ENCODE measurements around the gene ATF6.

ATF6 gene

GRCh38 chr1:161855260-161855659, 89.1 kb downstream of the ATF6 start:
- Histone ChIP-seq H3K79me2 (ENCODE audit: control insufficient read depth, insufficient read depth, low read length, unreplicated experiment) (no peaks in the 10 kb centered on the region), H3K4me1 (ENCODE audit: control insufficient read depth, insufficient read depth, low read length, unreplicated experiment) (no peaks in the 10 kb centered on the region), H2AFZ (ENCODE audit: low read length, unreplicated experiment) (no peak overlapping the region), H3K27me3 (ENCODE audit: insufficient read depth, low read length) (no peaks in the 10 kb centered on the region), H3K27ac (ENCODE audit: low read depth, low read length) (no peak overlapping the region), H3K4me3 (ENCODE audit: low read depth, low read length) (no peak overlapping the region), H3K36me3 (ENCODE audit: insufficient read depth, low read length) (peaks cover 20% of the 10 kb centered on the region)

- no peaks in the 10 kb centered on the region for H3K4me1 ChIP-seq (ENCODE audit: control insufficient read depth, insufficient read depth, low read length, unreplicated experiment)
- no peak overlapping the region for H3K4me3 ChIP-seq (ENCODE audit: low read depth, low read length)
- H3K79me2 ChIP-seq (ENCODE audit: control insufficient read depth, insufficient read depth, low read length, unreplicated experiment) = no peaks in the 10 kb centered on the region
- H3K27me3 ChIP-seq (ENCODE audit: insufficient read depth, low read length) = no peaks in the 10 kb centered on the region
- H3K27ac ChIP-seq (ENCODE audit: low read depth, low read length) = no peak overlapping the region
- no peak overlapping the region for H2AFZ ChIP-seq (ENCODE audit: low read length, unreplicated experiment)
- peaks cover 6% of the 10 kb centered on the region for H3K36me3 ChIP-seq (ENCODE audit: insufficient read depth, low read length)
Observed at GRCh38 chr1:161858271-161858670, 92.2 kb downstream of the ATF6 start.

- H3K27me3 ChIP-seq (ENCODE audit: insufficient read depth, low read length) = no peaks in the 10 kb centered on the region
- H3K36me3 ChIP-seq (ENCODE audit: insufficient read depth, low read length) = no peaks in the 10 kb centered on the region; the same call in 1 of the 2 replicates
- no peak overlapping the region for H3K27ac ChIP-seq (ENCODE audit: low read depth, low read length)
- no peak overlapping the region for H3K4me3 ChIP-seq (ENCODE audit: low read depth, low read length)
- H2AFZ ChIP-seq (ENCODE audit: low read length, unreplicated experiment) = no peak overlapping the region
- no peaks in the 10 kb centered on the region for H3K79me2 ChIP-seq (ENCODE audit: control insufficient read depth, insufficient read depth, low read length, unreplicated experiment)
- H3K4me1 ChIP-seq (ENCODE audit: control insufficient read depth, insufficient read depth, low read length, unreplicated experiment) = no peaks in the 10 kb centered on the region
Observed at GRCh38 chr1:161863549-161863948, 97.4 kb downstream of the ATF6 start.

GRCh38 chr1:161864577-161864976, 98.5 kb downstream of the ATF6 start:
- no peaks in the 10 kb centered on the region for H3K27me3 ChIP-seq (ENCODE audit: insufficient read depth, low read length)
- H3K4me1 ChIP-seq (ENCODE audit: control insufficient read depth, insufficient read depth, low read length, unreplicated experiment) = no peaks in the 10 kb centered on the region
- no peak overlapping the region for H2AFZ ChIP-seq (ENCODE audit: low read length, unreplicated experiment)
- no peaks in the 10 kb centered on the region; the same call in 1 of the 2 replicates for H3K36me3 ChIP-seq (ENCODE audit: insufficient read depth, low read length)
- no peak overlapping the region for H3K4me3 ChIP-seq (ENCODE audit: low read depth, low read length)
- no peaks in the 10 kb centered on the region for H3K79me2 ChIP-seq (ENCODE audit: control insufficient read depth, insufficient read depth, low read length, unreplicated experiment)
- no peak overlapping the region for H3K27ac ChIP-seq (ENCODE audit: low read depth, low read length)

GRCh38 chr1:161866241-161866640, 100.1 kb downstream of the ATF6 start:
- Histone ChIP-seq H3K36me3 (ENCODE audit: insufficient read depth, low read length) (no peaks in the 10 kb centered on the region; the same call in 1 of the 2 replicates), H3K4me1 (ENCODE audit: control insufficient read depth, insufficient read depth, low read length, unreplicated experiment) (no peaks in the 10 kb centered on the region), H3K79me2 (ENCODE audit: control insufficient read depth, insufficient read depth, low read length, unreplicated experiment) (no peaks in the 10 kb centered on the region), H3K4me3 (ENCODE audit: low read depth, low read length) (no peak overlapping the region), H2AFZ (ENCODE audit: low read length, unreplicated experiment) (no peak overlapping the region), H3K27me3 (ENCODE audit: insufficient read depth, low read length) (no peaks in the 10 kb centered on the region), H3K27ac (ENCODE audit: low read depth, low read length) (no peak overlapping the region)

GRCh38 chr1:161868832-161869231, 102.7 kb downstream of the ATF6 start:
- H3K4me3 ChIP-seq (ENCODE audit: low read depth, low read length) = no peak overlapping the region
- no peak overlapping the region for H3K27ac ChIP-seq (ENCODE audit: low read depth, low read length)
- H3K27me3 ChIP-seq (ENCODE audit: insufficient read depth, low read length) = no peaks in the 10 kb centered on the region
- no peaks in the 10 kb centered on the region for H3K4me1 ChIP-seq (ENCODE audit: control insufficient read depth, insufficient read depth, low read length, unreplicated experiment)
- H3K36me3 ChIP-seq (ENCODE audit: insufficient read depth, low read length) = no peaks in the 10 kb centered on the region
- H2AFZ ChIP-seq (ENCODE audit: low read length, unreplicated experiment) = no peak overlapping the region
- H3K79me2 ChIP-seq (ENCODE audit: control insufficient read depth, insufficient read depth, low read length, unreplicated experiment) = no peaks in the 10 kb centered on the region

- no peak overlapping the region for H2AFZ ChIP-seq (ENCODE audit: low read length, unreplicated experiment)
- no peak overlapping the region for H3K4me3 ChIP-seq (ENCODE audit: low read depth, low read length)
- no peaks in the 10 kb centered on the region for H3K27me3 ChIP-seq (ENCODE audit: insufficient read depth, low read length)
- no peak overlapping the region for H3K27ac ChIP-seq (ENCODE audit: low read depth, low read length)
- H3K4me1 ChIP-seq (ENCODE audit: control insufficient read depth, insufficient read depth, low read length, unreplicated experiment) = no peaks in the 10 kb centered on the region
- H3K79me2 ChIP-seq (ENCODE audit: control insufficient read depth, insufficient read depth, low read length, unreplicated experiment) = no peaks in the 10 kb centered on the region
- H3K36me3 ChIP-seq (ENCODE audit: insufficient read depth, low read length) = no peaks in the 10 kb centered on the region
Observed at GRCh38 chr1:161869291-161869690, 103.2 kb downstream of the ATF6 start.

- H3K4me1 ChIP-seq (ENCODE audit: control insufficient read depth, insufficient read depth, low read length, unreplicated experiment) = no peaks in the 10 kb centered on the region
- no peak overlapping the region for H3K4me3 ChIP-seq (ENCODE audit: low read depth, low read length)
- no peak overlapping the region for H3K27ac ChIP-seq (ENCODE audit: low read depth, low read length)
- no peaks in the 10 kb centered on the region for H3K79me2 ChIP-seq (ENCODE audit: control insufficient read depth, insufficient read depth, low read length, unreplicated experiment)
- H3K36me3 ChIP-seq (ENCODE audit: insufficient read depth, low read length) = no peaks in the 10 kb centered on the region
- H2AFZ ChIP-seq (ENCODE audit: low read length, unreplicated experiment) = no peak overlapping the region
- no peaks in the 10 kb centered on the region for H3K27me3 ChIP-seq (ENCODE audit: insufficient read depth, low read length)
Observed at GRCh38 chr1:161872506-161872905, 106.4 kb downstream of the ATF6 start.

- Histone ChIP-seq H3K27me3 (ENCODE audit: insufficient read depth, low read length) (no peaks in the 10 kb centered on the region), H3K79me2 (ENCODE audit: control insufficient read depth, insufficient read depth, low read length, unreplicated experiment) (no peaks in the 10 kb centered on the region), H3K36me3 (ENCODE audit: insufficient read depth, low read length) (no peaks in the 10 kb centered on the region), H3K4me3 (ENCODE audit: low read depth, low read length) (no peak overlapping the region), H3K4me1 (ENCODE audit: control insufficient read depth, insufficient read depth, low read length, unreplicated experiment) (peaks cover 15% of the 10 kb centered on the region), H3K27ac (ENCODE audit: low read depth, low read length) (no peak overlapping the region), H2AFZ (ENCODE audit: low read length, unreplicated experiment) (no peak overlapping the region)
Observed at GRCh38 chr1:161879261-161879660, 113.1 kb downstream of the ATF6 start.

- Histone ChIP-seq H3K36me3 (ENCODE audit: insufficient read depth, low read length) (no peaks in the 10 kb centered on the region), H3K79me2 (ENCODE audit: control insufficient read depth, insufficient read depth, low read length, unreplicated experiment) (no peaks in the 10 kb centered on the region), H3K4me1 (ENCODE audit: control insufficient read depth, insufficient read depth, low read length, unreplicated experiment) (peaks cover 31% of the 10 kb centered on the region), H3K4me3 (ENCODE audit: low read depth, low read length) (peak overlapping the region; percentile 67), H2AFZ (ENCODE audit: low read length, unreplicated experiment) (no peak overlapping the region), H3K27me3 (ENCODE audit: insufficient read depth, low read length) (no peaks in the 10 kb centered on the region), H3K27ac (ENCODE audit: low read depth, low read length) (peak overlapping the region; percentile 35)
Observed at GRCh38 chr1:161884475-161884874, 118.4 kb downstream of the ATF6 start.

- H3K27ac ChIP-seq (ENCODE audit: low read depth, low read length) = peak overlapping the region; percentile 46
- H3K27me3 ChIP-seq (ENCODE audit: insufficient read depth, low read length) = no peaks in the 10 kb centered on the region
- peak overlapping the region; percentile 67 for H3K4me3 ChIP-seq (ENCODE audit: low read depth, low read length)
- H3K4me1 ChIP-seq (ENCODE audit: control insufficient read depth, insufficient read depth, low read length, unreplicated experiment) = peaks cover 31% of the 10 kb centered on the region
- H3K36me3 ChIP-seq (ENCODE audit: insufficient read depth, low read length) = no peaks in the 10 kb centered on the region
- H3K79me2 ChIP-seq (ENCODE audit: control insufficient read depth, insufficient read depth, low read length, unreplicated experiment) = no peaks in the 10 kb centered on the region
- no peak overlapping the region for H2AFZ ChIP-seq (ENCODE audit: low read length, unreplicated experiment)
Observed at GRCh38 chr1:161885003-161885402, 118.9 kb downstream of the ATF6 start.
